GM19452 (cell line): ENCODE data around the gene DZIP1L.
"Not testable (repeated sequence)": the region's sequence is repeated elsewhere in the genome, so short reads cannot be mapped to it uniquely, and the experiment has no call there.

Experiments
- ATAC-seq: cut with Tn5 transposase; IDR thresholded peaks from one replicate; pipeline ENCODE4 v1.9.1; 2021; ENCODE audit not compliant: unreplicated experiment

The DZIP1L gene

GRCh38 chr3:138114431-138114918 lies 933 bp downstream of the DZIP1L start:
- no peak for ATAC-seq

DNA sequence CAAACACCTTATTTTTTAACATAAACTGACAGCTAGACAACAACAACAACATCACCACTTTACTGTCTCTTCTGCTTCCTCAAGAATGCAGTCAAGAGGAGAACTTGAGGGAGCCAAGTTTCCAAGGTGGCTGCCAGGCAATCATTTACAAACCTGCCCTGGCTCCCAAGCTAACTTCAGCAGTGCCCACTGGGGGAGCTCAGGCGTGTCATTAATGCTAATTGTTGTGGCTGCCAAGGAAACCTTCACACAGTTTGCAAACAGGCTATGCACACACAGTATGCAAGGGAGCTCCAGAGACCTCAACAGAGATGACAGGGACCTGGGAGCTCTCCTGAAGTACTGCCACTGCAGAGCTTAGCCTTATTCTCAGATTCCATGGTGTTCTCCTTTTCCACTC lies 2.1 kb downstream of the DZIP1L start:
- no peak for ATAC-seq

- ATAC-seq, result no peak
These were observed 3.0 kb downstream of the DZIP1L start for GRCh38 chr3:138112362-138112761.

- ATAC-seq, result no peak
These were observed 9.8 kb downstream of the DZIP1L start for GRCh38 chr3:138105598-138105997.

GRCh38 chr3:138103466-138103865 lies 11.9 kb downstream of the DZIP1L start:
- no peak for ATAC-seq

GRCh38 chr3:138101351-138101940 lies 14.0 kb downstream of the DZIP1L start:
- ATAC-seq, result not testable (repeated sequence)

GRCh38 chr3:138099417-138099816 lies 16.0 kb downstream of the DZIP1L start:
- ATAC-seq, result no peak

- ATAC-seq, result no peak
These were observed 17.9 kb downstream of the DZIP1L start for GRCh38 chr3:138097192-138098172.

DNA sequence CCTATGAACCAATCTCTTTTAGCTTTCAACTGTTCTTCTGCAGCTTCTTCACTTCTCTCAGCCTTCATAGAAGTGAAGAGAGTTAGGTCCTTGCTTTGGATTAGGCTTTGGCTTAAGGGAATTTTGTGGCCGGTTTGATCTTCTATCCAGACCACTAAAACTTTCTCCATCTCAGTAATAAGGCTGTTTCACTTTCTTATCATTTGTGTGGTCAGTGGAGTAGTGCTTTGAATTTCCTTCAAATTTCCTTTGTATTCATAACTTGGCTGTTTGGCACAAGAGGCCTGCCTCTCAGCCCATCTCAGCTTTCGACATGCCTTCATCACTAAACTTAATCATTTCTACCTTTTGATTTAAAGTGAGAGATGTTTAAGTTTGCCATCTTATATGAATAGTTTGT lies 21.7 kb downstream of the DZIP1L start:
- no peak for ATAC-seq

DNA sequence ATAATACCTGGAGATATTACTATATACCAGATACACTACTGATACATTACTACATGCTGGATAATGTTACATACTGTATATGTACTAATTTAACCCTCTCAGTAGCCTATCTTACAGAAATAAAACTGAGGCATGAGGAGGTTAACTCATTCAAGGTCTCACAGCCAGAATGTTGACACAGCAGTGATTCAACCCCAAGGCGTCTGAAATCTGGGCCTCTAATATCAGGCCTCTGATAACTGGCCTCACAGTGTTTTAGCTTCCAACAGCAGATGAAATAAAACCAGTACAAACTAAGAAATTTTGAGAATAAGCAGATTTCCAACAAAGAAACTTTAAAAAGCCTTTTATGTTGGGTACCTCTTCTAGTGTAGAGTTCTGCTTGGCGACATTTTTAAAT lies 23.4 kb downstream of the DZIP1L start:
- no peak for ATAC-seq

DNA sequence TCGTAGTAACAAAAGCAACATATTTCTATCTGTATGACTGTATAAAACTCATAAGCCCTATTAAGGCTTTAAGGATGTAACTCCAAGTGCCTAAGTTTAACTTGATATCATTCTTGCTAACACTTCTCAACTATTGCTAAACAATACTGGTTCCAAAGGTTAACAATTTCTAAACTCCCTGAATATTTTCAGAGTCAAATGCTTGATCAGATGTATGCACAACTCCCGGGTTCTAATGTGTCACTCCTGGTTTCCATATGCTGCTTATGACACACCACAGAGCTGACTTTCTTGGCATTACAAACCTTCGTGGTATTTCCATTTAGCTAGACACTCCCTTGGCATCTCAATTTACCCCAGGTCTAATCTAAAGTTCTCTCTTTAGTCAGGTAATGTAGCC lies 26.3 kb downstream of the DZIP1L start:
- no peak for ATAC-seq

GRCh38 chr3:138085745-138086144 lies 29.7 kb downstream of the DZIP1L start:
- not testable (repeated sequence) for ATAC-seq

- ATAC-seq, result no peak
These were observed 31.2 kb downstream of the DZIP1L start for GRCh38 chr3:138084196-138084595.

- no peak for ATAC-seq
These were observed 32.4 kb downstream of the DZIP1L start for GRCh38 chr3:138082992-138083386.

DNA sequence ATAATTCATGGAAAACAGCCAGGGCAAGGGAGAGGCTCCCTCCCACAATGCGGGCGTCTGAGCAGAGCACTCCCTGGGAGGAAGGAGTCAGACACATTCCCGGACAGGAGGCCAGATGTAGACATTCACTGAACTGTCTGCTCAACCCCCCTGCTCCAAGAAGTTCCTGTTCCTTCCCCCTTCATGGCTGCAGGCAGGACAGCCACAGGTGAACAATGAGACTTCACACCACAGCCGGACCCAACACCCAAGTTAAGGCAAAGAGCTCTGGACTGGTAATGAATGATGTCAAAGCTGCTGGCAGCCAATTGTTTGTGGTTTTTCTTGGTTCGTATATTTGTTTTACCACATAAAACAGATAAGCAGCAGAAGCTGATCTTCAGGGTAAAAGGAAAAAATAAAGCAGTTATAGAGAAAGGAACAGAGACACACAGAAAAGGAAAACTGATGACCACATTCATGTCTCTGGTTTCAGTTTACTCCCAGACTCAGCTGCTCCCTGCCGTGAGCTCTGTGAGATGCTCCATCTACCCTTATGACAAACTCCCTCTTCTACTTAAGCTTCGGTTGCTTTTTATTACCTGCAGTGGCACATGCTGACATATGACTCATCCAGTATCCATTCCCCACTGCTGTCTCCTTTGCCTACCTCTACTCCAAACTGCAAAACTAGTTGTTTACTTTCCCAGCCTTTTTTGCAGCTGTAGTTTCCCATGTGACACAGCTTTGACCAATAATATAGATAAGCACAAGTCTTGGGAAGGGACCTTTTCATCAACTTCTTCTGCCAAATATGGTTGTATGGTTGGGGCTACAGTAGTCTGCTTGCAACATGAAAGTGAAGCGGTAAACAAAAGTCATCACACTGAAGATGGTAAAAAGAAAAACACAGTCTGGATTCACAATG lies 33.1 kb downstream of the DZIP1L start:
- ATAC-seq, result no peak

- ATAC-seq, result no peak
These were observed 33.9 kb downstream of the DZIP1L start for GRCh38 chr3:138081371-138082084.

DNA sequence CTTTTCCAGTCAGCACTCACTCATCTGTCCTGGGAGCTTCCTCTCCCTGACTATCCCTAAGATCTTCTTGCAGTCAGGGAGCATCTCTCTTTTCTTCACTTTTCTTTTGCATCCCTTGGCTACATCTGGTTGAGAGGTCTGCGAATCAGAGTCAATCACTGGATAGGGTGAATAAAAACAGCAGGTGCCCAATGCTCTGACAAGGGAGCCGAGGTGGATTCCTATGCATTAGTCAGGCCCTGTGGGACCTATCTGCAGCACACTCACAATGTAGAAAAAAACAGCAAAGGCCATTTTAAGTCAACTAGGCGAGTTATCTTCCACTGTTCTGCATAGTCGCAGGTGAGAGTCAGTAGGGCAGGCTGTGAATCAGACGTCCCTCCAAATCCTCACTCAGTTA lies 35.5 kb downstream of the DZIP1L start:
- no peak for ATAC-seq

GRCh38 chr3:138078901-138079344 lies 36.5 kb downstream of the DZIP1L start:
- no peak for ATAC-seq

GRCh38 chr3:138078096-138078495 lies 37.3 kb downstream of the DZIP1L start:
- no peak for ATAC-seq

DNA sequence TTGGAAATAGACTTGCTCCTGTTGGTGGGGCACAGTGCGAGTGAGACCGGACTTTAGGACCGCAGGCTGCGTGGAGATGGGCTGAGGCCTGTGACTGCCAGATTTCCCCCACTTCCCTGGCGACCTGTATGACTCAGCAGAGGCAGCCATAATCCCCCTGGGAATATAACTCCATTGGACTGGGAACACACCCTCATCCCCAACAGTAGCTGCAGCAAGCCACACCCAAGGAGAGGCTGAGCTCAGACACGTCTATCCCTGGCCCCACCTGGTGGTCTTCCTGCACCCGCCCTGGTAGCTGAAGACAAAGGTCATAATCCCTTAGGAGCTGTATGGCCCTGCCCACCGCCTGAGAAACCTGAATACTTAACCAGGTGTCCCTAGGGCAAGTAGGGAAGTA lies 42.6 kb downstream of the DZIP1L start:
- no peak for ATAC-seq
